ENCODE measurements around the gene ANGPTL1. TPM values are rescaled to one million over a fixed set of nuclear protein-coding genes. Genes with fewer than 3 reads are reported as not detected.

The ANGPTL1 gene
- total and polyA plus RNA-seq, 2 experiments from 2014 or later = 3.5 to 3.6 TPM

- H3K4me2 ChIP-seq (ENCODE audit: unreplicated experiment) = peak overlapping the region; percentile 88
- H3K27ac ChIP-seq = peak overlapping the region; percentile 68
Measured at GRCh38 chr1:178868706-178869105, 2.2 kb downstream of the ANGPTL1 start.

GRCh38 chr1:178867670-178868069 is 3.2 kb downstream of the ANGPTL1 start:
- peak overlapping the region; percentile 69 for H2AFZ ChIP-seq
- H3K9ac ChIP-seq = peak overlapping the region; percentile 77
- H3K4me3 ChIP-seq = peak overlapping the region; percentile 75

More at GRCh38 chr1:178868706-178869105, 2.2 kb downstream of the ANGPTL1 start:
- H3K4me1 ChIP-seq (ENCODE audit: insufficient read depth) = peaks cover 74% of the 10 kb centered on the region
- in situ Hi-C loops (cut with MboI) = no loop called here
- 0 out of 2 replicates have a peak, but pooled peaks cover 5% of the 10 kb centered on the region for H3K79me2 ChIP-seq (ENCODE audit: insufficient read depth)
- peak overlapping the region; percentile 75 for H3K4me3 ChIP-seq
- no peaks in the 10 kb centered on the region for H3K9me2 ChIP-seq (ENCODE audit: insufficient read depth)
- H2AFZ ChIP-seq = peak overlapping the region; percentile 16
- 22 to 45% methylated on average over 1 of the region's 1 CpG for WGBS, 2 experiments (ENCODE audit: low coverage in 1 of 2, low lambda C conversion rate in 2 of 2, missing lambda C conversion rate in 2 of 2)
- TF ChIP-seq EZH2 (IDR thresholded peaks at IDR 0.05; ENCODE audit: insufficient read depth, poor library complexity, severe bottlenecking) (no peak), EZH2phosphoT487 (IDR thresholded peaks at IDR 0.05; ENCODE audit: insufficient read depth, low read depth) (no peak)
- no peaks in the 10 kb centered on the region for H3K27me3 ChIP-seq (replicated peaks; ENCODE audit: insufficient read depth)
- DNase-seq = peak; percentile 54
- H4K20me1 ChIP-seq (ENCODE audit: insufficient read depth) = no peaks in the 10 kb centered on the region
- H3K9me3 ChIP-seq (ENCODE audit: low read depth) = no peaks in the 10 kb centered on the region
- peak overlapping the region; percentile 77 for H3K9ac ChIP-seq
- H3F3A ChIP-seq (ENCODE audit: insufficient read depth) = peaks cover 18% of the 10 kb centered on the region; the same call in 1 of the 2 replicates
- no peaks in the 10 kb centered on the region for H3K36me3 ChIP-seq (ENCODE audit: low read depth)

GRCh38 chr1:178864326-178864725 is 6.6 kb downstream of the ANGPTL1 start:
- 0 out of 2 replicates have a peak overlapping the region, but pooled peaks have one; percentile 32 for H2AFZ ChIP-seq
- in situ Hi-C loops (cut with MboI) = no loop called here
- peak; percentile 62 for DNase-seq

More at GRCh38 chr1:178867670-178868069, 3.2 kb downstream of the ANGPTL1 start:
- Histone ChIP-seq H3K9me3 (ENCODE audit: low read depth) (no peaks in the 10 kb centered on the region), H4K20me1 (ENCODE audit: insufficient read depth) (no peaks in the 10 kb centered on the region), H3K27ac (peak overlapping the region; percentile 68), H3K27me3 (replicated peaks; ENCODE audit: insufficient read depth) (no peaks in the 10 kb centered on the region), H3K9me2 (ENCODE audit: insufficient read depth) (no peaks in the 10 kb centered on the region), H3K36me3 (ENCODE audit: low read depth) (no peaks in the 10 kb centered on the region), H3K79me2 (ENCODE audit: insufficient read depth) (0 out of 2 replicates have a peak, but pooled peaks cover 5% of the 10 kb centered on the region), H3F3A (ENCODE audit: insufficient read depth) (peaks cover 23% of the 10 kb centered on the region; the same call in 1 of the 2 replicates), H3K4me1 (ENCODE audit: insufficient read depth) (peaks cover 73% of the 10 kb centered on the region), H3K4me2 (ENCODE audit: unreplicated experiment) (peak overlapping the region; percentile 88)
- WGBS, 2 experiments (ENCODE audit: low coverage in 1 of 2, low lambda C conversion rate in 2 of 2, missing lambda C conversion rate in 2 of 2) = 3 to 4% methylated on average over 5 of the region's 5 CpGs
- in situ Hi-C loops (cut with MboI) = no loop called here
- DNase-seq = peak; percentile 52
- no peak for TF ChIP-seq EZH2 (IDR thresholded peaks at IDR 0.05; ENCODE audit: insufficient read depth, poor library complexity, severe bottlenecking)
- no peak for TF ChIP-seq EZH2phosphoT487 (IDR thresholded peaks at IDR 0.05; ENCODE audit: insufficient read depth, low read depth)

GRCh38 chr1:178862864-178863263 is 8.0 kb downstream of the ANGPTL1 start:
- H2AFZ ChIP-seq = no peak overlapping the region

More at GRCh38 chr1:178864326-178864725, 6.6 kb downstream of the ANGPTL1 start:
- Histone ChIP-seq H3K9me2 (ENCODE audit: insufficient read depth) (no peaks in the 10 kb centered on the region), H3K4me3 (peak overlapping the region; percentile 60), H3K9me3 (ENCODE audit: low read depth) (no peaks in the 10 kb centered on the region), H3K79me2 (ENCODE audit: insufficient read depth) (0 out of 2 replicates have a peak, but pooled peaks cover 5% of the 10 kb centered on the region), H3K36me3 (ENCODE audit: low read depth) (no peaks in the 10 kb centered on the region), H3K27ac (no peak overlapping the region), H3K9ac (peak overlapping the region; percentile 22; the same call in 1 of the 2 replicates), H3K4me2 (ENCODE audit: unreplicated experiment) (peak overlapping the region; percentile 80), H3K4me1 (ENCODE audit: insufficient read depth) (peaks cover 39% of the 10 kb centered on the region), H4K20me1 (ENCODE audit: insufficient read depth) (no peaks in the 10 kb centered on the region), H3K27me3 (replicated peaks; ENCODE audit: insufficient read depth) (no peaks in the 10 kb centered on the region), H3F3A (ENCODE audit: insufficient read depth) (peaks cover 23% of the 10 kb centered on the region; the same call in 1 of the 2 replicates)
- WGBS, 2 experiments (ENCODE audit: low coverage in 1 of 2, low lambda C conversion rate in 2 of 2, missing lambda C conversion rate in 2 of 2) = 7 to 8% methylated on average over 6 of the region's 6 CpGs
- TF ChIP-seq EZH2phosphoT487 (IDR thresholded peaks at IDR 0.05; ENCODE audit: insufficient read depth, low read depth) = no peak
- TF ChIP-seq EZH2 (IDR thresholded peaks at IDR 0.05; ENCODE audit: insufficient read depth, poor library complexity, severe bottlenecking) = no peak

More at GRCh38 chr1:178862864-178863263, 8.0 kb downstream of the ANGPTL1 start:
- Histone ChIP-seq H3F3A (ENCODE audit: insufficient read depth) (peaks cover 28% of the 10 kb centered on the region; the same call in 1 of the 2 replicates), H3K27ac (no peak overlapping the region), H3K9me2 (ENCODE audit: insufficient read depth) (no peaks in the 10 kb centered on the region), H3K4me1 (ENCODE audit: insufficient read depth) (peaks cover 26% of the 10 kb centered on the region), H3K9ac (no peak overlapping the region), H3K27me3 (replicated peaks; ENCODE audit: insufficient read depth) (no peaks in the 10 kb centered on the region), H3K9me3 (ENCODE audit: low read depth) (no peaks in the 10 kb centered on the region), H3K4me2 (ENCODE audit: unreplicated experiment) (no peak overlapping the region), H3K36me3 (ENCODE audit: low read depth) (no peaks in the 10 kb centered on the region), H3K4me3 (no peak overlapping the region), H3K79me2 (ENCODE audit: insufficient read depth) (0 out of 2 replicates have a peak, but pooled peaks cover 2% of the 10 kb centered on the region), H4K20me1 (ENCODE audit: insufficient read depth) (no peaks in the 10 kb centered on the region)
- in situ Hi-C loops (cut with MboI) = no loop called here
- no peak for DNase-seq
- TF ChIP-seq EZH2 (IDR thresholded peaks at IDR 0.05; ENCODE audit: insufficient read depth, poor library complexity, severe bottlenecking) (no peak), EZH2phosphoT487 (IDR thresholded peaks at IDR 0.05; ENCODE audit: insufficient read depth, low read depth) (no peak)
